ENCODE measurements around the gene TRIOBP.

Gene TRIOBP

DNA sequence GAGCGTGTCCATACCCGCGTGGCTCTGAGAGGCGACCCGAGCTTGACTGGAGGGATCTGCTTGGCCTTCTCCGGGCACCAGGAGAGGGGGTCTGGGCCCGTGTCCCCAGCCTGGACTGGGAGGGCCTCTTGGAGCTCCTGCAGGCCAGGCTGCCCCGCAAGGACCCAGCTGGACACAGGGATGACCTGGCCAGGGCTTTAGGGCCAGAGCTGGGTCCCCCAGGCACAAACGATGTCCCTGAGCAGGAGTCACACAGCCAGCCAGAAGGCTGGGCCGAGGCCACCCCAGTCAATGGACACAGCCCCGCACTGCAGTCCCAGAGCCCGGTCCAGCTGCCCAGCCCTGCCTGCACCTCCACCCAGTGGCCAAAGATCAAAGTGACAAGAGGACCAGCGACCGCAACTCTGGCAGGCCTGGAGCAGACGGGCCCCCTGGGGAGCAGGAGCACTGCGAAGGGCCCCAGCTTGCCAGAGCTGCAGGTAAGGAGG lies 38.2 kb downstream of the TRIOBP start:
- Histone ChIP-seq H3K27ac (ENCODE audit: extremely low read depth, low read depth, low read length) (no peak overlapping the region), H3K4me3 (ENCODE audit: low read depth, low read length) (no peak overlapping the region), H3K36me3 (ENCODE audit: control insufficient read depth in 2 of 2, insufficient read depth in 1 of 2, low read length in 2 of 2) (no peaks in the 10 kb centered on the region; a peak in 1 of 3 replicates), H3K4me1 (ENCODE audit: control insufficient read depth, insufficient read depth, low read length) (no peaks in the 10 kb centered on the region), H3K9me3 (ENCODE audit: control insufficient read depth, insufficient read depth, low read depth, low read length) (no peaks in the 10 kb centered on the region)
- POLR2A ChIA-PET = no interaction called here
- TF ChIP-seq ZNF366 (tag by site-specific recombination; conservative IDR thresholded peaks at IDR 0.05) = no peak
- no peak for TF ChIP-seq ZNF175 (tag by site-specific recombination; IDR thresholded peaks at IDR 0.05)
- TF ChIP-seq, protein P1, sequence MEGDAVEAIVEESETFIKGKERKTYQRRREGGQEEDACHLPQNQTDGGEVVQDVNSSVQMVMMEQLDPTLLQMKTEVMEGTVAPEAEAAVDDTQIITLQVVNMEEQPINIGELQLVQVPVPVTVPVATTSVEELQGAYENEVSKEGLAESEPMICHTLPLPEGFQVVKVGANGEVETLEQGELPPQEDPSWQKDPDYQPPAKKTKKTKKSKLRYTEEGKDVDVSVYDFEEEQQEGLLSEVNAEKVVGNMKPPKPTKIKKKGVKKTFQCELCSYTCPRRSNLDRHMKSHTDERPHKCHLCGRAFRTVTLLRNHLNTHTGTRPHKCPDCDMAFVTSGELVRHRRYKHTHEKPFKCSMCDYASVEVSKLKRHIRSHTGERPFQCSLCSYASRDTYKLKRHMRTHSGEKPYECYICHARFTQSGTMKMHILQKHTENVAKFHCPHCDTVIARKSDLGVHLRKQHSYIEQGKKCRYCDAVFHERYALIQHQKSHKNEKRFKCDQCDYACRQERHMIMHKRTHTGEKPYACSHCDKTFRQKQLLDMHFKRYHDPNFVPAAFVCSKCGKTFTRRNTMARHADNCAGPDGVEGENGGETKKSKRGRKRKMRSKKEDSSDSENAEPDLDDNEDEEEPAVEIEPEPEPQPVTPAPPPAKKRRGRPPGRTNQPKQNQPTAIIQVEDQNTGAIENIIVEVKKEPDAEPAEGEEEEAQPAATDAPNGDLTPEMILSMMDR (tag by site-specific recombination; IDR thresholded peaks at IDR 0.05) = peak; percentile 64
- no peak for TF ChIP-seq OVOL3 (tag by site-specific recombination; IDR thresholded peaks at IDR 0.05)
- CTCF ChIA-PET = interaction anchor here (0.6 to 1.3 kb wide), 3 partner anchors 16 to 24 kb away, joined by 3 to 4 read pairs (median 4); no protein-coding TSS in a partner anchor

DNA sequence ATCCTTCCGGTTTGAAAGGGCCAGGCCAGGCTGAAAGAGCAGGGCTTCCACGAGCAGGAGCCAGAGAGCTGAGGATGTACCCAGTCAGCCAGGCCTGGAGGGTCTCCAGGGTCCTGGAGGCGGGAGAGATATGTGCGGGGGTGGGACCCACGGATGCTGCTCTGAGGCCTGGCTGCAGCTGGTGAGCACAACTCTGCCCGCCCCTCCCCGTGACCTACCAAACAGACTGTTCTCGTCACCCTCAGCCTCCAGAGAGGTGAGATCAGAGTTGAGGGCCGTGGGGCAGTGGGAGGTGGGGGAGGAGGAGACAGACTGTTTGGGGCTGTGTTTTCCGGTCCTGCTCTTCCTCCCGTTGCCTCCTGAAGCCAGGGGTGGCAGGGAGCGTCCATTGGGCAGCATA lies 42.2 kb downstream of the TRIOBP start:
- POLR2A ChIA-PET = interaction anchor here (1.3 to 1.6 kb wide), 2 partner anchors 71 to 96 kb away, joined by 3 to 5 read pairs; no protein-coding TSS in a partner anchor
- no peak overlapping the region for H3K27ac ChIP-seq (ENCODE audit: extremely low read depth, low read depth, low read length)
- no peak overlapping the region for H3K4me3 ChIP-seq (ENCODE audit: low read depth, low read length)
- CTCF ChIA-PET = interaction anchor here (3.0 kb wide), 1 partner anchor 96 kb away, joined by 12 read pairs; no protein-coding TSS in a partner anchor
- no peaks in the 10 kb centered on the region for H3K9me3 ChIP-seq (ENCODE audit: control insufficient read depth, insufficient read depth, low read depth, low read length)
- no peaks in the 10 kb centered on the region for H3K4me1 ChIP-seq (ENCODE audit: control insufficient read depth, insufficient read depth, low read length)
- H3K36me3 ChIP-seq (ENCODE audit: control insufficient read depth in 2 of 2, insufficient read depth in 1 of 2, low read length in 2 of 2) = no peaks in the 10 kb centered on the region
- TF ChIP-seq, protein P2, sequence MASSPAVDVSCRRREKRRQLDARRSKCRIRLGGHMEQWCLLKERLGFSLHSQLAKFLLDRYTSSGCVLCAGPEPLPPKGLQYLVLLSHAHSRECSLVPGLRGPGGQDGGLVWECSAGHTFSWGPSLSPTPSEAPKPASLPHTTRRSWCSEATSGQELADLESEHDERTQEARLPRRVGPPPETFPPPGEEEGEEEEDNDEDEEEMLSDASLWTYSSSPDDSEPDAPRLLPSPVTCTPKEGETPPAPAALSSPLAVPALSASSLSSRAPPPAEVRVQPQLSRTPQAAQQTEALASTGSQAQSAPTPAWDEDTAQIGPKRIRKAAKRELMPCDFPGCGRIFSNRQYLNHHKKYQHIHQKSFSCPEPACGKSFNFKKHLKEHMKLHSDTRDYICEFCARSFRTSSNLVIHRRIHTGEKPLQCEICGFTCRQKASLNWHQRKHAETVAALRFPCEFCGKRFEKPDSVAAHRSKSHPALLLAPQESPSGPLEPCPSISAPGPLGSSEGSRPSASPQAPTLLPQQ (tag by site-specific recombination; IDR thresholded peaks at IDR 0.05) = peak; percentile 53; the same call in 1 of the 2 replicates
- TF ChIP-seq ZBTB1 (tag by site-specific recombination; IDR thresholded peaks at IDR 0.05) (no peak), ZNF169 (tag by site-specific recombination; IDR thresholded peaks at IDR 0.05) (no peak), ZFP69B (tag by site-specific recombination; IDR thresholded peaks at IDR 0.05) (0 out of 2 replicates have a peak, but pooled peaks have one; percentile 17), MEIS1 (CRISPR knock-in tag; IDR thresholded peaks at IDR 0.05; ENCODE audit: borderline replicate concordance) (no peak), ZNF211 (tag by site-specific recombination; IDR thresholded peaks at IDR 0.05; ENCODE audit: low read depth) (no peak), KLF9 (tag by site-specific recombination; IDR thresholded peaks at IDR 0.05; ENCODE audit: low read depth) (no peak), ZNF138 (tag by site-specific recombination; IDR thresholded peaks at IDR 0.05; ENCODE audit: borderline replicate concordance) (no peak), ZNF701 (tag by site-specific recombination; IDR thresholded peaks at IDR 0.05) (no peak), SP2 (tag by site-specific recombination; IDR thresholded peaks at IDR 0.05) (peak; percentile 24; the same call in 1 of the 2 replicates), ZNF423 (tag by site-specific recombination; IDR thresholded peaks at IDR 0.05) (no peak), ZNF501 (tag by site-specific recombination; IDR thresholded peaks at IDR 0.05) (no peak), EGR2 (tag by site-specific recombination; IDR thresholded peaks at IDR 0.05; ENCODE audit: low read depth) (peak; percentile 94), ZNF366 (tag by site-specific recombination; conservative IDR thresholded peaks at IDR 0.05) (no peak), ZNF558 (tag by site-specific recombination; IDR thresholded peaks at IDR 0.05) (no peak), ZBTB7A (tag by site-specific recombination; IDR thresholded peaks at IDR 0.05; ENCODE audit: low read depth) (no peak)
- TF ChIP-seq, protein P3, sequence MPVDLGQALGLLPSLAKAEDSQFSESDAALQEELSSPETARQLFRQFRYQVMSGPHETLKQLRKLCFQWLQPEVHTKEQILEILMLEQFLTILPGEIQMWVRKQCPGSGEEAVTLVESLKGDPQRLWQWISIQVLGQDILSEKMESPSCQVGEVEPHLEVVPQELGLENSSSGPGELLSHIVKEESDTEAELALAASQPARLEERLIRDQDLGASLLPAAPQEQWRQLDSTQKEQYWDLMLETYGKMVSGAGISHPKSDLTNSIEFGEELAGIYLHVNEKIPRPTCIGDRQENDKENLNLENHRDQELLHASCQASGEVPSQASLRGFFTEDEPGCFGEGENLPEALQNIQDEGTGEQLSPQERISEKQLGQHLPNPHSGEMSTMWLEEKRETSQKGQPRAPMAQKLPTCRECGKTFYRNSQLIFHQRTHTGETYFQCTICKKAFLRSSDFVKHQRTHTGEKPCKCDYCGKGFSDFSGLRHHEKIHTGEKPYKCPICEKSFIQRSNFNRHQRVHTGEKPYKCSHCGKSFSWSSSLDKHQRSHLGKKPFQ (tag by site-specific recombination; IDR thresholded peaks at IDR 0.05) = no peak
- TF ChIP-seq, protein P4, sequence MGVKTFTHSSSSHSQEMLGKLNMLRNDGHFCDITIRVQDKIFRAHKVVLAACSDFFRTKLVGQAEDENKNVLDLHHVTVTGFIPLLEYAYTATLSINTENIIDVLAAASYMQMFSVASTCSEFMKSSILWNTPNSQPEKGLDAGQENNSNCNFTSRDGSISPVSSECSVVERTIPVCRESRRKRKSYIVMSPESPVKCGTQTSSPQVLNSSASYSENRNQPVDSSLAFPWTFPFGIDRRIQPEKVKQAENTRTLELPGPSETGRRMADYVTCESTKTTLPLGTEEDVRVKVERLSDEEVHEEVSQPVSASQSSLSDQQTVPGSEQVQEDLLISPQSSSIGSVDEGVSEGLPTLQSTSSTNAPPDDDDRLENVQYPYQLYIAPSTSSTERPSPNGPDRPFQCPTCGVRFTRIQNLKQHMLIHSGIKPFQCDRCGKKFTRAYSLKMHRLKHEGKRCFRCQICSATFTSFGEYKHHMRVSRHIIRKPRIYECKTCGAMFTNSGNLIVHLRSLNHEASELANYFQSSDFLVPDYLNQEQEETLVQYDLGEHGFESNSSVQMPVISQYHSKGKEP (tag by site-specific recombination; IDR thresholded peaks at IDR 0.05) = no peak
- TF ChIP-seq, protein P5, sequence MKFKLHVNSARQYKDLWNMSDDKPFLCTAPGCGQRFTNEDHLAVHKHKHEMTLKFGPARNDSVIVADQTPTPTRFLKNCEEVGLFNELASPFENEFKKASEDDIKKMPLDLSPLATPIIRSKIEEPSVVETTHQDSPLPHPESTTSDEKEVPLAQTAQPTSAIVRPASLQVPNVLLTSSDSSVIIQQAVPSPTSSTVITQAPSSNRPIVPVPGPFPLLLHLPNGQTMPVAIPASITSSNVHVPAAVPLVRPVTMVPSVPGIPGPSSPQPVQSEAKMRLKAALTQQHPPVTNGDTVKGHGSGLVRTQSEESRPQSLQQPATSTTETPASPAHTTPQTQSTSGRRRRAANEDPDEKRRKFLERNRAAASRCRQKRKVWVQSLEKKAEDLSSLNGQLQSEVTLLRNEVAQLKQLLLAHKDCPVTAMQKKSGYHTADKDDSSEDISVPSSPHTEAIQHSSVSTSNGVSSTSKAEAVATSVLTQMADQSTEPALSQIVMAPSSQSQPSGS (tag by site-specific recombination; IDR thresholded peaks at IDR 0.05; ENCODE audit: low read depth) = no peak

Measured in HEK293 (cell line).